Measurements from ENCODE around the gene AFF3.

DNA sequence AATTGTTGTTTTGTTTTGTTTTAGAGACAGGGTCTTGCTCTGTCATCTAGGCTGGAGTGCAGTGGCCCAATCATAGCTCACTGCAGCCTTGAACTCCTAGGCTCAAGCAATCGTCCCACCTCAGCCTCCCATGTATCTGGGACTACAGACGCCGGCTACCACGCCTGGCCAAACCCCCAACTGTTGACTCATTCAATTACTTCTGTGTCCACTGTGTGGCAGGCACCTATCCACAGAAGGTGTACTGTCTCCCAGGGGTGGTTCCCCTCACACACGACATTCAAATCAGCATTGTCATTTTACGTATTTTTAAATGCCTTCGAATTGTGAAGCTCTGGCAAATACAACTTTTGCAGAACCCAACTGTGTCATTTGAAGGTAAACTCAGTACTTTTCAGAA lies 464.6 kb downstream of the AFF3 start:
- no peak for TF ChIP-seq CTCF (IDR thresholded peaks at IDR 0.05)
- no peak for TF ChIP-seq POLR2A (IDR thresholded peaks at IDR 0.05)

Measured in uterus (tissue), 2 donors.